ENCODE results near the gene CELSR1.

CELSR1 gene

GRCh38 chr22:46471901-46472721 is 65.3 kb downstream of the CELSR1 start:
- TF ChIP-seq, protein P1, sequence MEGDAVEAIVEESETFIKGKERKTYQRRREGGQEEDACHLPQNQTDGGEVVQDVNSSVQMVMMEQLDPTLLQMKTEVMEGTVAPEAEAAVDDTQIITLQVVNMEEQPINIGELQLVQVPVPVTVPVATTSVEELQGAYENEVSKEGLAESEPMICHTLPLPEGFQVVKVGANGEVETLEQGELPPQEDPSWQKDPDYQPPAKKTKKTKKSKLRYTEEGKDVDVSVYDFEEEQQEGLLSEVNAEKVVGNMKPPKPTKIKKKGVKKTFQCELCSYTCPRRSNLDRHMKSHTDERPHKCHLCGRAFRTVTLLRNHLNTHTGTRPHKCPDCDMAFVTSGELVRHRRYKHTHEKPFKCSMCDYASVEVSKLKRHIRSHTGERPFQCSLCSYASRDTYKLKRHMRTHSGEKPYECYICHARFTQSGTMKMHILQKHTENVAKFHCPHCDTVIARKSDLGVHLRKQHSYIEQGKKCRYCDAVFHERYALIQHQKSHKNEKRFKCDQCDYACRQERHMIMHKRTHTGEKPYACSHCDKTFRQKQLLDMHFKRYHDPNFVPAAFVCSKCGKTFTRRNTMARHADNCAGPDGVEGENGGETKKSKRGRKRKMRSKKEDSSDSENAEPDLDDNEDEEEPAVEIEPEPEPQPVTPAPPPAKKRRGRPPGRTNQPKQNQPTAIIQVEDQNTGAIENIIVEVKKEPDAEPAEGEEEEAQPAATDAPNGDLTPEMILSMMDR (IDR thresholded peaks at IDR 0.05): no peak

GRCh38 chr22:46469711-46470110 is 67.7 kb downstream of the CELSR1 start:
- TF ChIP-seq, protein P1 (IDR thresholded peaks at IDR 0.05): no peak

GRCh38 chr22:46467006-46467405 is 70.4 kb downstream of the CELSR1 start:
- TF ChIP-seq, protein P1 (IDR thresholded peaks at IDR 0.05): no peak

- TF ChIP-seq, protein P1 (IDR thresholded peaks at IDR 0.05): no peak
Observed at GRCh38 chr22:46466255-46466676, 71.2 kb downstream of the CELSR1 start.

DNA sequence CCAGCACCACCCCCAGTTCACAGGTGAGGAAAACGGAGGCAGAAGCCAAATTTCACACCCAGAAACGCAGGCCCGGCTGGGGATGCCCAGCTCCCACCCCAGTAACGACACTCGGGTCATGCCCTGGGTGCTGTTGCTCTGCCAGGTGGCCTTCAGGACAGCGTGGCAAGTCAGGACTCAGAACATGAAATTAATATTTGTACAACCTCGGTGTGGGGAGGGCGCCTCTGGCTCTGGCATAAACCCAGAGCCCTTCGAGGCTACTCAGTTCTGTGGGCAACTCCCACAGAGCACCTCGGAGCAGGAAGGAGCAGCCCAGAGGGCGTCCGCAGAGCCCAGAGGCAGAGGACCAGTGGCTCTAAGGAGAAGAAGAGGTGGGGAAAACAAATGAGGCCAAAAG is 71.6 kb downstream of the CELSR1 start:
- TF ChIP-seq, protein P1 (IDR thresholded peaks at IDR 0.05): no peak

- TF ChIP-seq, protein P1 (IDR thresholded peaks at IDR 0.05): no peak
Observed at GRCh38 chr22:46465345-46465720, 72.1 kb downstream of the CELSR1 start.

- TF ChIP-seq, protein P1 (IDR thresholded peaks at IDR 0.05): no peak
Observed at GRCh38 chr22:46464701-46465344, 72.6 kb downstream of the CELSR1 start.
